HepG2 (cell line): ENCODE results near the gene FOXJ2. TPM values are rescaled to one million over a fixed set of nuclear protein-coding genes. Genes with fewer than 3 reads are reported as not detected.

ENCODE experiments used
- FOXA1 ChIP-seq, 2 experiments: fragments of 450-650 bp in 1 of 2; sonication (generic) in 1 of 2; formaldehyde crosslinking in 1 of 2; IDR thresholded peaks; 2 replicates each; pipeline versions ENCODE4 v1.4.0 to v1.6.1; 2016 to 2020; ENCODE audit warnings: missing genetic modification reagents in 1 of 2
- GABPB1 ChIP-seq: IDR thresholded peaks from 2 replicates; pipeline ENCODE4 v1.6.1; 2016; ENCODE audit warnings: mild to moderate bottlenecking, missing genetic modification reagents, moderate library complexity, missing compliant biosample characterization
- GTF3A ChIP-seq: sonication (generic); formaldehyde crosslinking; conservative IDR thresholded peaks from 2 replicates; pipeline ENCODE4 v1.4.0; 2020; ENCODE audit warnings: mild to moderate bottlenecking, missing genetic modification reagents
- HIVEP1 ChIP-seq: sonication (generic); formaldehyde crosslinking; IDR thresholded peaks from 2 replicates; pipeline ENCODE4 v1.4.0; 2020; ENCODE audit warnings: mild to moderate bottlenecking, missing genetic modification reagents
- MTA1 ChIP-seq: sonication (generic); formaldehyde crosslinking; IDR thresholded peaks from 2 replicates; pipeline ENCODE4 v1.4.0; 2020; ENCODE audit warnings: missing genetic modification reagents, mild to moderate bottlenecking, borderline replicate concordance
- RARG ChIP-seq: sonication (generic); formaldehyde crosslinking; IDR thresholded peaks from 2 replicates; pipeline ENCODE4 v1.4.0; 2020; ENCODE audit warnings: low read depth, mild to moderate bottlenecking, missing genetic modification reagents
- THAP9 ChIP-seq: sonication (generic); formaldehyde crosslinking; IDR thresholded peaks from 2 replicates; pipeline ENCODE4; 2020; ENCODE audit warnings: missing genetic modification reagents, mild to moderate bottlenecking, borderline replicate concordance
- ZFX ChIP-seq: sonication (generic); formaldehyde crosslinking; IDR thresholded peaks from 2 replicates; pipeline ENCODE4 v1.4.0; 2020; ENCODE audit warnings: mild to moderate bottlenecking, low read depth, missing genetic modification reagents, moderate library complexity
- ZNF138 ChIP-seq: sonication (generic); formaldehyde crosslinking; IDR thresholded peaks from 2 replicates; pipeline ENCODE4 v1.5.0; 2020; ENCODE audit warnings: mild to moderate bottlenecking, low read depth, missing genetic modification reagents
- ZNF460 ChIP-seq: sonication (generic); formaldehyde crosslinking; IDR thresholded peaks from 2 replicates; pipeline ENCODE4 v1.5.1; 2020; ENCODE audit warnings: missing genetic modification reagents, mild to moderate bottlenecking, borderline replicate concordance
- ZNF501 ChIP-seq: sonication (generic); formaldehyde crosslinking; IDR thresholded peaks from 2 replicates; pipeline ENCODE4 v1.5.1; 2020; ENCODE audit warnings: mild to moderate bottlenecking, moderate library complexity, missing genetic modification reagents
- ZNF740 ChIP-seq: sonication (generic); formaldehyde crosslinking; IDR thresholded peaks from 2 replicates; pipeline ENCODE4 v1.4.0; 2020; ENCODE audit warnings: missing genetic modification reagents
- ZSCAN12 ChIP-seq: sonication (generic); formaldehyde crosslinking; IDR thresholded peaks from 2 replicates; pipeline ENCODE4 v1.9.0; 2021; ENCODE audit warnings: mild to moderate bottlenecking, missing genetic modification reagents
- polyA plus RNA-seq, 8 experiments: library from polyadenylated mRNA; depleted of rRNA in 3 of 8; stranded (reverse) in 7 of 8; unstranded in 1 of 8; fragments of >200 nt; fragmentation: Illumina TruSeq in 4 of 8; extraction: Trizol in 4 of 8; gene quantifications; 2 replicates each; pipeline versions ENCODE4 v1.2.1 to v1.2.3, GENCODE V29; 2011 to 2016; ENCODE audit warnings: low read depth in 4 of 8, missing spikeins in 1 of 8, mixed read lengths in 1 of 8; ENCODE audit not compliant: insufficient read depth in 1 of 8
- total RNA-seq, 5 experiments: library from RNA; depleted of rRNA; stranded (reverse); fragments of >200 nt; fragmentation: Illumina TruSeq; extraction: Trizol; gene quantifications; 2 replicates each; pipeline ENCODE4 v1.2.3, GENCODE V29; 2016; ENCODE audit warnings: low read depth in 1 of 5
- TF ChIP-seq, protein P1 (sequence below): sonication (generic); formaldehyde crosslinking; IDR thresholded peaks from 2 replicates; pipeline ENCODE4 v1.8.1; 2023; ENCODE audit warnings: mild to moderate bottlenecking, missing genetic modification reagents, borderline replicate concordance
- TF ChIP-seq, protein P2 (sequence below): sonication (generic); formaldehyde crosslinking; IDR thresholded peaks from 2 replicates; pipeline ENCODE4 v1.4.0; 2020; ENCODE audit warnings: mild to moderate bottlenecking, missing genetic modification reagents
- TF ChIP-seq, protein P3 (sequence below): sonication (generic); formaldehyde crosslinking; IDR thresholded peaks from 2 replicates; pipeline ENCODE4 v1.9.0; 2021; ENCODE audit warnings: missing genetic modification reagents, mild to moderate bottlenecking, borderline replicate concordance
- TF ChIP-seq, protein P4 (sequence below): sonication (generic); formaldehyde crosslinking; IDR thresholded peaks from 2 replicates; pipeline ENCODE4 v1.4.0; 2020; ENCODE audit warnings: missing genetic modification reagents

The FOXJ2 gene
- total and polyA plus RNA-seq, 2 of the 13 experiments (the other 11 are each of a cell fraction or from before 2014, with no cell fraction given), result 2.2 to 2.9 TPM

DNA sequence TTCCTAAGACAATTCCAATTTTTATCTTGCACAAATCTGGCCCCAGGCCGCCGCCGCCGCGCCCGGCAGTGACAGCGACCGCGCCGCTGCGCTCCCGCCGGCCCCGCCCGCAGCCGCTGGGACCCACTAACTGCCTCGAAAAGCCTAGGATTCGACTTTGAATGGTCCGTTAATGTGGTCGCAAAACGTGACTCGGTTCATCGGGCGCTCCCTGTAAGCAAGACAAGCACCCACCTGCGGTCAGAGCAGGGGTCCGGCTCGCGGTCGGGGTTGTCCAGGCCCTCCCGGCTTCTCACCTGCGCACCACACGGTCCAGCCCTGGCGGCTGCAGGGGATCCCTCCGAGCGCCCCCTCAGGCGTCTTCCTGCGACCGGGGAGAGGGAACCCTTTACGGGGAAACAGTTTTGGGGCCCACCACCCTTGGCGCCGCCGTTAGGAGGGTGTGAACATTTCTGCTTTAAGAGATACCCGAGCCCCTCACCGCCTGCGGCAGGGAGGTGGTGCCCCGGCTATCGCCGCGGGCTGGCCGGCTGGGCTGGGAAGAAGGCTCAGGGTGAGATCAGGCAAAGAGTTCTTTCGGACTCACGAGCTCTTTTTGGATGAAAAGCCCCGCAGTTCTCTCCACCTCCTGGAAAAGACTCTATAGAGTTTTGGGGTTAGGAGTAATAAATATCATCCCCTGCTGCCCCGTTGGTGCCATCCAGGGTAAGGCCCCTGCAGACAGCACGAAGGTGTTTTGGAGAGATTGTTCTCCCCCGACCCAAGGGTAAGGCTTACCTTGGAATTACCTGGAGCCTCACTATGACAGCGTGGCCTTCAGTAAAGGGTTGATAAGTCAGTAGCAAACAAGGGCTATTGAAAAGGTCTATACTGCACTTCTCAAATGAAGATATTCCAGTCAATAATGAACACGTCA lies 13.6 kb upstream of the FOXJ2 start (continued):
- TF ChIP-seq ZFX (CRISPR knock-in tag) (peak; percentile 33; the same call in 1 of the 2 replicates), ZSCAN12 (CRISPR knock-in tag) (no peak), GTF3A (no peak), THAP9 (CRISPR knock-in tag) (no peak), ZNF501 (CRISPR knock-in tag) (no peak), RARG (CRISPR knock-in tag) (no peak), ZNF138 (CRISPR knock-in tag) (no peak), ZNF460 (CRISPR knock-in tag) (no peak), ZNF740 (CRISPR knock-in tag) (no peak), FOXA1 (IDR thresholded peaks at IDR 0.05) (no peak), FOXA1 (CRISPR knock-in tag; IDR thresholded peaks at IDR 0.05) (no peak), MTA1 (CRISPR knock-in tag) (peak; percentile 15; the same call in 1 of the 2 replicates), GABPB1 (CRISPR knock-in tag) (0 out of 2 replicates have a peak, but pooled peaks have one; percentile 14), HIVEP1 (CRISPR knock-in tag) (peak; percentile 36; the same call in 1 of the 2 replicates)
- TF ChIP-seq, protein P1, sequence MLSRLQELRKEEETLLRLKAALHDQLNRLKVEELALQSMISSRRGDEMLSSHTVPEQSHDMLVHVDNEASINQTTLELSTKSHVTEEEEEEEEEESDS (CRISPR knock-in tag), result no peak
- TF ChIP-seq, protein P2, sequence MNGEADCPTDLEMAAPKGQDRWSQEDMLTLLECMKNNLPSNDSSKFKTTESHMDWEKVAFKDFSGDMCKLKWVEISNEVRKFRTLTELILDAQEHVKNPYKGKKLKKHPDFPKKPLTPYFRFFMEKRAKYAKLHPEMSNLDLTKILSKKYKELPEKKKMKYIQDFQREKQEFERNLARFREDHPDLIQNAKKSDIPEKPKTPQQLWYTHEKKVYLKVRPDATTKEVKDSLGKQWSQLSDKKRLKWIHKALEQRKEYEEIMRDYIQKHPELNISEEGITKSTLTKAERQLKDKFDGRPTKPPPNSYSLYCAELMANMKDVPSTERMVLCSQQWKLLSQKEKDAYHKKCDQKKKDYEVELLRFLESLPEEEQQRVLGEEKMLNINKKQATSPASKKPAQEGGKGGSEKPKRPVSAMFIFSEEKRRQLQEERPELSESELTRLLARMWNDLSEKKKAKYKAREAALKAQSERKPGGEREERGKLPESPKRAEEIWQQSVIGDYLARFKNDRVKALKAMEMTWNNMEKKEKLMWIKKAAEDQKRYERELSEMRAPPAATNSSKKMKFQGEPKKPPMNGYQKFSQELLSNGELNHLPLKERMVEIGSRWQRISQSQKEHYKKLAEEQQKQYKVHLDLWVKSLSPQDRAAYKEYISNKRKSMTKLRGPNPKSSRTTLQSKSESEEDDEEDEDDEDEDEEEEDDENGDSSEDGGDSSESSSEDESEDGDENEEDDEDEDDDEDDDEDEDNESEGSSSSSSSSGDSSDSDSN, result peak; percentile 22; the same call in 1 of the 2 replicates
- TF ChIP-seq, protein P3, sequence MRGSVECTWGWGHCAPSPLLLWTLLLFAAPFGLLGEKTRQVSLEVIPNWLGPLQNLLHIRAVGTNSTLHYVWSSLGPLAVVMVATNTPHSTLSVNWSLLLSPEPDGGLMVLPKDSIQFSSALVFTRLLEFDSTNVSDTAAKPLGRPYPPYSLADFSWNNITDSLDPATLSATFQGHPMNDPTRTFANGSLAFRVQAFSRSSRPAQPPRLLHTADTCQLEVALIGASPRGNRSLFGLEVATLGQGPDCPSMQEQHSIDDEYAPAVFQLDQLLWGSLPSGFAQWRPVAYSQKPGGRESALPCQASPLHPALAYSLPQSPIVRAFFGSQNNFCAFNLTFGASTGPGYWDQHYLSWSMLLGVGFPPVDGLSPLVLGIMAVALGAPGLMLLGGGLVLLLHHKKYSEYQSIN (CRISPR knock-in tag), result no peak
- TF ChIP-seq, protein P4, sequence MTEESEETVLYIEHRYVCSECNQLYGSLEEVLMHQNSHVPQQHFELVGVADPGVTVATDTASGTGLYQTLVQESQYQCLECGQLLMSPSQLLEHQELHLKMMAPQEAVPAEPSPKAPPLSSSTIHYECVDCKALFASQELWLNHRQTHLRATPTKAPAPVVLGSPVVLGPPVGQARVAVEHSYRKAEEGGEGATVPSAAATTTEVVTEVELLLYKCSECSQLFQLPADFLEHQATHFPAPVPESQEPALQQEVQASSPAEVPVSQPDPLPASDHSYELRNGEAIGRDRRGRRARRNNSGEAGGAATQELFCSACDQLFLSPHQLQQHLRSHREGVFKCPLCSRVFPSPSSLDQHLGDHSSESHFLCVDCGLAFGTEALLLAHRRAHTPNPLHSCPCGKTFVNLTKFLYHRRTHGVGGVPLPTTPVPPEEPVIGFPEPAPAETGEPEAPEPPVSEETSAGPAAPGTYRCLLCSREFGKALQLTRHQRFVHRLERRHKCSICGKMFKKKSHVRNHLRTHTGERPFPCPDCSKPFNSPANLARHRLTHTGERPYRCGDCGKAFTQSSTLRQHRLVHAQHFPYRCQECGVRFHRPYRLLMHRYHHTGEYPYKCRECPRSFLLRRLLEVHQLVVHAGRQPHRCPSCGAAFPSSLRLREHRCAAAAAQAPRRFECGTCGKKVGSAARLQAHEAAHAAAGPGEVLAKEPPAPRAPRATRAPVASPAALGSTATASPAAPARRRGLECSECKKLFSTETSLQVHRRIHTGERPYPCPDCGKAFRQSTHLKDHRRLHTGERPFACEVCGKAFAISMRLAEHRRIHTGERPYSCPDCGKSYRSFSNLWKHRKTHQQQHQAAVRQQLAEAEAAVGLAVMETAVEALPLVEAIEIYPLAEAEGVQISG, result 0 out of 2 replicates have a peak, but pooled peaks have one; percentile 15
